NCI-H526 treated with DMSO at 0.1 percent for 48 hours (cell line): ENCODE measurements around the gene SNAPC2.

Experiments
- DNase-seq: peaks from one replicate; lab custom pipeline; 2025; lab: John Stamatoyannopoulos, UW

Gene SNAPC2

GRCh38 chr19:7968008-7968795 lies 48.1 kb downstream of the SNAPC2 start:
- no peak for DNase-seq

GRCh38 chr19:7968796-7969554 lies 48.8 kb downstream of the SNAPC2 start:
- DNase-seq: no peak

- DNase-seq: no peak
Observed at GRCh38 chr19:7969555-7969939, 49.4 kb downstream of the SNAPC2 start.

GRCh38 chr19:7970716-7971448 lies 50.7 kb downstream of the SNAPC2 start:
- no peak for DNase-seq

GRCh38 chr19:7971553-7972520 lies 51.7 kb downstream of the SNAPC2 start:
- DNase-seq: no peak
